ENCODE data around the gene NEK11. TPM values are rescaled to one million over a fixed set of nuclear protein-coding genes. Genes with fewer than 3 reads are reported as not detected.
"Not testable (repeated sequence)": the region's sequence is repeated elsewhere in the genome, so short reads cannot be mapped to it uniquely, and the experiment has no call there.

Gene NEK11
- polyA plus RNA-seq, 1 experiment = 2.6 TPM

- no peak for TF ChIP-seq CTCF (IDR thresholded peaks at IDR 0.05; ENCODE audit: insufficient read depth, low read depth, low read length)
- Histone ChIP-seq H3K36me3 (ENCODE audit: control insufficient read depth, insufficient read depth, low read length) (no peaks in the 10 kb centered on the region), H3K27me3 (ENCODE audit: control insufficient read depth, insufficient read depth, low read length) (no peaks in the 10 kb centered on the region), H3K4me3 (ENCODE audit: low read depth, low read length) (no peak overlapping the region)
- POLR2A ChIA-PET = no interaction called here
- no peak for DNase-seq (ENCODE audit: low read depth)
- CTCF ChIA-PET = no interaction called here
These were observed 10.3 kb downstream of the NEK11 start for GRCh38 chr3:131036986-131037385.

- Histone ChIP-seq H3K27me3 (ENCODE audit: control insufficient read depth, insufficient read depth, low read length) (no peaks in the 10 kb centered on the region), H3K4me3 (ENCODE audit: low read depth, low read length) (no peak overlapping the region), H3K36me3 (ENCODE audit: control insufficient read depth, insufficient read depth, low read length) (no peaks in the 10 kb centered on the region)
- DNase-seq (ENCODE audit: low read depth) = no peak
- ChIA-PET CTCF (no interaction called here), POLR2A (no interaction called here)
- no peak for TF ChIP-seq CTCF (IDR thresholded peaks at IDR 0.05; ENCODE audit: insufficient read depth, low read depth, low read length)
These were observed 11.6 kb downstream of the NEK11 start for GRCh38 chr3:131038326-131038725.

- DNase-seq (ENCODE audit: low read depth); H3K27me3 ChIP-seq (ENCODE audit: control insufficient read depth, insufficient read depth, low read length); H3K36me3 ChIP-seq (ENCODE audit: control insufficient read depth, insufficient read depth, low read length); H3K4me3 ChIP-seq (ENCODE audit: low read depth, low read length); POLR2A ChIA-PET: not testable (repeated sequence)
- CTCF ChIA-PET = interaction anchor here (0.6 to 1.3 kb wide), 2 partner anchors 9 to 69 kb away, joined by 3 read pairs; no protein-coding TSS in a partner anchor
These were observed 15.8 kb downstream of the NEK11 start for GRCh38 chr3:131042271-131042985.

GRCh38 chr3:131047582-131047981 is 20.9 kb downstream of the NEK11 start:
- Histone ChIP-seq H3K4me3 (ENCODE audit: low read depth, low read length) (no peak overlapping the region), H3K27me3 (ENCODE audit: control insufficient read depth, insufficient read depth, low read length) (no peaks in the 10 kb centered on the region), H3K36me3 (ENCODE audit: control insufficient read depth, insufficient read depth, low read length) (no peaks in the 10 kb centered on the region)
- ChIA-PET CTCF (interaction anchor here (0.6 to 1.1 kb wide), 2 partner anchors 14 to 62 kb away, joined by 3 read pairs; no protein-coding TSS in a partner anchor), POLR2A (no interaction called here)
- TF ChIP-seq CTCF (IDR thresholded peaks at IDR 0.05; ENCODE audit: insufficient read depth, low read depth, low read length) = no peak
- DNase-seq (ENCODE audit: low read depth) = no peak

- ChIA-PET CTCF (interaction anchor here (1.1 kb wide), 1 partner anchor 15 kb away, joined by 3 read pairs; no protein-coding TSS in a partner anchor), POLR2A (no interaction called here)
- TF ChIP-seq CTCF (IDR thresholded peaks at IDR 0.05; ENCODE audit: insufficient read depth, low read depth, low read length) = no peak
- no peak for DNase-seq (ENCODE audit: low read depth)
- Histone ChIP-seq H3K36me3 (ENCODE audit: control insufficient read depth, insufficient read depth, low read length) (no peaks in the 10 kb centered on the region), H3K27me3 (ENCODE audit: control insufficient read depth, insufficient read depth, low read length) (no peaks in the 10 kb centered on the region), H3K4me3 (ENCODE audit: low read depth, low read length) (no peak overlapping the region)
These were observed 21.4 kb downstream of the NEK11 start for GRCh38 chr3:131048030-131048429.

- CTCF ChIA-PET = no interaction called here
- no peak for DNase-seq (ENCODE audit: low read depth)
- POLR2A ChIA-PET = no interaction called here
- Histone ChIP-seq H3K36me3 (ENCODE audit: control insufficient read depth, insufficient read depth, low read length) (no peaks in the 10 kb centered on the region), H3K4me3 (ENCODE audit: low read depth, low read length) (no peak overlapping the region), H3K27me3 (ENCODE audit: control insufficient read depth, insufficient read depth, low read length) (no peaks in the 10 kb centered on the region)
- no peak for TF ChIP-seq CTCF (IDR thresholded peaks at IDR 0.05; ENCODE audit: insufficient read depth, low read depth, low read length)
These were observed 23.3 kb downstream of the NEK11 start for GRCh38 chr3:131050001-131050400.

All from BJ (cell line).